DMS114 treated with DMSO at 0.1 percent for 48 hours (cell line): ENCODE data around the gene PLXNA4.

Experiments used
- DNase-seq: peaks from one replicate; lab custom pipeline; 2025; ENCODE audit not compliant: unreplicated experiment; lab: John Stamatoyannopoulos, UW

Gene PLXNA4

DNA sequence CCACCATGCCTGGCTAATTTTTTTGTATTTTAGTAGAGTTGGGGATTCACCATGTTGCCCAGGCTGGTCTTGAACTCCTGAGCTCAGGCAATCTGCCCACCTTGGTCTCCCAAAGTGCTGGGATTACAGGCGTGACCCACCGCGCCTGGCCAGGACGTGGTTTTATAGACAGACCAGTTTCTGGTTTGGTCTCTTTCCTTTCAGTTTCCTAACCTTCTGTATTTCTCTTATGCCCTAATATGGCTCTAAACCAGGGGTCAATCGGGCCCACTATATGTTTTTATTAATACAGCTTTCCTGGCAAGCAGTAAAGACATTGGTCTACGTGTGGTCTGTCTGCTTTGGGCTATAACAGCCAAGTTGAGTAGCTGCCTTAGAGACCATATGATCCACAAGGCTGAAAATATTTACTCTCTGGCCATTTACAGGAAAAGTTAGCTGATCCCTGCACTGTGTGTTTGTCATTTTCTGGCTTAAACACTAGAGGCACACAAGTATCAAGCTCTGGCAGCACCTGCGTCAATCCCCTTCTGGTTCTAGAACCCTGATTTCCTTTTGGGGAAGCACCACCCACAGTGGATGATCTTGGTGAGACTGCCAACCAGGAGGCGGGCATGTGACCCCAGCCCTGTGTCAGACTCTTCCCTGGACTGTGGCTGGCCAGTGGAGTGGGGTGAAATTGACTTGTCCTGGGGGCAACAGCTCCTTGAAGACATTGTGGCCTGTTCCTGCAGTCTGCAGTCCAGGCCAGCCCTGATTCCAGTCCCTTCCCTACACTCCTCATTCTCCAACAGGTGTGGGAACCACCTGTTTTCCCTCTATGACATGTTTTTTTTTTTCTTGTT, 497.2 kb downstream of the PLXNA4 start:
- DNase-seq = no peak

DNA sequence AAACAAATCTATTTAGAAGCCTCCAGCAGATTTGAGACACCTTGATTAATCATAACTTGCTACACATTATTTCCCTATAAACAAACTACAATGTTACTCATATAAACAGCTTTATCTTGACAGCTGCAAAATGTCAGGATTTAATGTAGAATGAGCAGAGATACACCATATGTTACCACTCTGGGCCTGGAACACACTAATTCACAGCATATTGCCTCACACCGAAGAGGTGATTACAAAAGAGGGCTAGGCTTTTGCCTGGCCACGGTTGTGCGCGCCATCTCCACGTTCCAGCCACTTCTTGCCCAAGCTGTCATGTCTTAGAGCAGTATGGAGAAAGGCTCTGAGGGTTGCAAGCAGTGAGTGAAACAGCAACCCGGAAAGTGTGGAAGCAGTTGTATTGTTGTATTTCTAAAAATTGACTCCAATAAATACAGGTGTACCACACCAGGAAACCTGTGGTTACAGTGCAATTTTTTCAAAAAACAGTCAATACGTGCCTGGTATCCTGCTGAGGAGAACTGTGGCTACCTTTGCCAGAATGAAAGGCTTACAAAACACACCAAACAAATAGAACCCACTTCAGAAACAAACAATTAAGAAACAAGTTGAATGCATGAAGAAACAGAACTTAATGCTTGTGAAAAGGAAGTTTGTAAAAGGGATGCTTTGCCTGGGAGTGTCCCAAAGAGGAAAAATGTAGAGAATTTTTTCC, 498.1 kb downstream of the PLXNA4 start:
- DNase-seq = no peak

DNA sequence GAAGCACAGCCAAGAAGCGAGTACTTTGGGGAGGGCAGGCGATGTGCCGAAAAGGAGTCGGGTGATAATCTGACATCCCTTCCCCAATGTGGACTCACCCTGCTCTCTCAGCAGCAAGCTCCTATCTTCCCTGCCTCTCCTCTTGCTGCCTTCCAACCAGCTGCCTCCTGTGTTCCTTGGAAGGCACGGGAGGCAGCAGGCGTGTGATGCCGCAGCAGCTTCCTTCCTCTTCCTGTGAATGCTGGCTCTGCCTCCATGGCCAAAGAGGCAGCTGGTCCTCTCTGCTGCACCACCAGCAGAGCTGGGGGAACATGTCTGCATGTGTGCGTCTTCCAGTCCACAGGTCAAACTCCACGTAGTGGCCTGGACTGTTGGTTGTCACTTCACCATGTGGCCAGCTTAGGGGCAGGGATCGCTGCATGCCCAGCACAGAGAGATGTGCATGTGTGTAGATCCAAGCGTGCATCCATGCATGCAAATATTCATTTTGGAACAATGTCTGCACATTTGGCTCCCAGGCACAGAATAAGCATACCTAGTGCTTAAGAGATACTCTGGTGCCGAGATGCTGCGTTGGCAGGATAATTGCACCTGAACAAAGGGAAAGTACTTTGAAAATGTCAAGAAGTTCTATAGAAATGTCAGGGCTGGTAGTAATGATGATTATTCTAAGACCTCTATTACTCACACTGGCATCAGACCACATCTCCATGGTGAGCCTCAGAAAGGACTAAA, 499.8 kb downstream of the PLXNA4 start:
- DNase-seq = no peak

DNA sequence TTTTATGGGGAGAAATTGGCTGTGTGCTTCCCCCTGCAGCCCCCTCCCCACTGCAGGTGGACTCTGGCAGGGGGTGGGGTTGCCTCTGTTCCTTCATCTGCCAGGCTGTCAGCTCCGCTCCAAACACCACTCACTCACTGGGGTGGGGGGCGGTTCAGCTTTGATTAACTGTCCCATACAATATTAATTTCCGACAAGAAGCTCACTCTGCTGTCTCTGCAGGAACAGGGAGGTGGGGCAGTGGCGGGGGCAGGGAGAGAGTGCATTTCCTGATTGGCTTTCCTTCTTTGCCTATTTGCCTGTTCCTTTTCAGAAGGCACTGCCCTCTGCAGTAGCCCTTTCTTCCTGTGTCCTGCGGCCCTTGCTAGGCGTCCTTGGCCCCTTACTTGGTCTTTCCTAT, 500.8 kb downstream of the PLXNA4 start:
- no peak for DNase-seq

DNA sequence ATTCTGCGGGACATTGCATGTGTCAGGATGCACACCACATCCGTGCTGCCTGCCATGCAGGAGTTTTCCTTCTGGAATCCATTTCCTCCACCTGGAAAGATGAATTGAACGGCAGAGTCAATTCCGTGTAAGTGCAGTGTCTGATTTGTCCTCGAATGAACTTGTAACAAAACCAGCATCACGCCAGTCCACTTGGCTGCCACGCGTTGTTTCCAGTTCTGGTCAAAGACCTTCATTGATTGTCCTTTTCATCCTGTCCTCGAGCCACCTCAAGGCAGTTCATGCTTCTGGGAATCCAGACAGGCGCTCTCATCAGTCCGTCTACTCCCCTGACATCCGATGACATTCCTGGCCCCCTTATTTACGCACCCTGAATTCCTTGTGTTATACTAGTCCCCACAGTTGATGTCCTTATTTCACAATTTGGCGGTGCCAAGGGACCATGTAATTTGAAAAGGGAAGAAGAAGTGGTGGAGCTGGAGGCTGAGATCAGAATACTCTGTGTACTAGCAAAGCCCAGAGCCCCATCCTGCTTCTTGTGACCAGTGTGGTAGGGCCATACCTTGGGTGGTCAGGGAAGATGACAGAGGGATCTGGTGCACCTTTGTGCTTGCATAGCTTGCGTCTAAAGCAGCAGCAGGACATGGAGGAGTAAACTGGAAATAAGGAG, 502.2 kb downstream of the PLXNA4 start:
- no peak for DNase-seq
